Transverse colon (tissue), 4 donors: ENCODE measurements around the gene AHNAK2. TPM values are rescaled to one million over a fixed set of nuclear protein-coding genes. Genes with fewer than 3 reads are reported as not detected.

ENCODE experiments used
- DNase-seq: peaks from one replicate; pipeline ENCODE4 v3.0.0-alpha.2; 2019
- H3K27ac ChIP-seq, 4 donors: fragments of 200-600 bp; sonication (generic); 2 replicates each; pipeline ENCODE4 v1.5.1; 2016 to 2018; ENCODE audit warnings: inconsistent platforms in 4 of 4
- H3K27me3 ChIP-seq: fragments of 200-600 bp; sonication (generic); 2 replicates; pipeline ENCODE4 v1.5.1; 2017; ENCODE audit warnings: inconsistent platforms
- H3K36me3 ChIP-seq, 4 donors: fragments of 200-600 bp; sonication (generic); 2 replicates each; pipeline ENCODE4 v1.5.1; 2017 to 2019; ENCODE audit warnings: inconsistent platforms in 4 of 4
- H3K4me1 ChIP-seq, 4 donors: fragments of 200-600 bp; sonication (generic); 2 replicates each; pipeline ENCODE4 v1.5.1; 2017 to 2020; ENCODE audit warnings: inconsistent platforms in 4 of 4
- H3K4me3 ChIP-seq, 4 donors: fragments of 200-600 bp; sonication (generic); 1 replicate in 1 of 4; 2 replicates in 3 of 4; pipeline versions ENCODE4 v1.5.1 to v1.6.1; 2017 to 2019; ENCODE audit warnings: inconsistent platforms in 4 of 4
- H3K9me3 ChIP-seq, 2 donors: fragments of 200-600 bp; sonication (generic); 2 replicates each; pipeline ENCODE4 v1.5.1; 2017 to 2019; ENCODE audit warnings: inconsistent platforms in 2 of 2
- EP300 ChIP-seq: sonication (generic); formaldehyde crosslinking; IDR thresholded peaks from one replicate; pipeline ENCODE4 v1.6.1; 2017; ENCODE audit warnings: antibody characterized with exemption, low read depth
- POLR2A ChIP-seq: fragments of 450-650 bp; IDR thresholded peaks from one replicate; pipeline ENCODE4 v1.6.1; 2016; ENCODE audit warnings: antibody characterized with exemption, mild to moderate bottlenecking, moderate library complexity
- POLR2AphosphoS5 ChIP-seq, 3 donors: sonication (generic); formaldehyde crosslinking; IDR thresholded peaks; one replicate each; pipeline ENCODE4 v1.6.1; 2016; ENCODE audit warnings: antibody characterized with exemption in 3 of 3
- WGBS, 2 donors: methylation state at CpG; one replicate each; pipeline ENCODE4 v1.1.5; 2018; ENCODE audit warnings: low coverage in 1 of 2; 5-methylcytosine and 5-hydroxymethylcytosine counted together
- in situ Hi-C, 4 donors: fragments of 200-750 bp; cut with MboI; loops; one replicate each; pipeline versions ENCODE4 v1.15.0 to v1.15.1; 2017; ENCODE audit warnings: low sequenced_read_pairs in 3 of 4, low pct_ligation_motif_present in 1 of 4, low pct_unique_long_range_greater_than_20kb in 1 of 4
- intact Hi-C: fragments of 100-400 bp; cut with DNase I; formaldehyde crosslinking; loops from one replicate; pipeline ENCODE4 v1.15.1; 2023; ENCODE audit warnings: low total_unique reads
- total RNA-seq, 4 donors: library from RNA; depleted of rRNA; stranded (reverse); fragments of >200 nt; gene quantifications; one replicate each; pipeline ENCODE4 v1.1.0, GENCODE V29; 2016
- TF ChIP-seq, protein P1 (sequence below), 5 experiments: fragments of 200-600 bp in 3 of 5; fragments of 450-650 bp in 2 of 5; sonication (generic) in 3 of 5; IDR thresholded peaks; 1 replicate in 2 of 5; 2 replicates in 3 of 5; pipeline ENCODE4 v1.5.1; 2016 to 2017; ENCODE audit warnings: antibody characterized with exemption in 5 of 5, inconsistent platforms in 3 of 5, mild to moderate bottlenecking in 2 of 5, moderate library complexity in 1 of 5

AHNAK2 gene
- total RNA-seq, 4 donors from 2014 or later = 19.4 to 75.2 (median 28.5) TPM

GRCh38 chr14:105015905-105016304 lies 37.7 kb upstream of the AHNAK2 start:
- WGBS, 2 donors = 24 to 61% methylated on average over 3 to 6 of the region's 6 CpGs
- intact Hi-C loops = no loop called here

GRCh38 chr14:105015242-105015641 lies 37.1 kb upstream of the AHNAK2 start:
- 76 to 97% methylated on average over 5 to 9 of the region's 9 CpGs for WGBS, 2 donors
- H3K27me3 ChIP-seq = no peaks in the 10 kb centered on the region
- TF ChIP-seq POLR2AphosphoS5 (IDR thresholded peaks at IDR 0.05) (no peak), POLR2A (no peak), EP300 (no peak)
- TF ChIP-seq, protein P1, sequence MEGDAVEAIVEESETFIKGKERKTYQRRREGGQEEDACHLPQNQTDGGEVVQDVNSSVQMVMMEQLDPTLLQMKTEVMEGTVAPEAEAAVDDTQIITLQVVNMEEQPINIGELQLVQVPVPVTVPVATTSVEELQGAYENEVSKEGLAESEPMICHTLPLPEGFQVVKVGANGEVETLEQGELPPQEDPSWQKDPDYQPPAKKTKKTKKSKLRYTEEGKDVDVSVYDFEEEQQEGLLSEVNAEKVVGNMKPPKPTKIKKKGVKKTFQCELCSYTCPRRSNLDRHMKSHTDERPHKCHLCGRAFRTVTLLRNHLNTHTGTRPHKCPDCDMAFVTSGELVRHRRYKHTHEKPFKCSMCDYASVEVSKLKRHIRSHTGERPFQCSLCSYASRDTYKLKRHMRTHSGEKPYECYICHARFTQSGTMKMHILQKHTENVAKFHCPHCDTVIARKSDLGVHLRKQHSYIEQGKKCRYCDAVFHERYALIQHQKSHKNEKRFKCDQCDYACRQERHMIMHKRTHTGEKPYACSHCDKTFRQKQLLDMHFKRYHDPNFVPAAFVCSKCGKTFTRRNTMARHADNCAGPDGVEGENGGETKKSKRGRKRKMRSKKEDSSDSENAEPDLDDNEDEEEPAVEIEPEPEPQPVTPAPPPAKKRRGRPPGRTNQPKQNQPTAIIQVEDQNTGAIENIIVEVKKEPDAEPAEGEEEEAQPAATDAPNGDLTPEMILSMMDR (IDR thresholded peaks at IDR 0.05) = no peak
- no peak for DNase-seq
- no peak overlapping the region for H3K27ac ChIP-seq
- in situ Hi-C loops (no loop called here), intact Hi-C loops (no loop called here)
- H3K4me1 ChIP-seq = peaks cover 9 to 45% (median 23%) of the 10 kb centered on the region in 4 donors
- H3K4me3 ChIP-seq = no peak overlapping the region
- H3K9me3 ChIP-seq = no peaks in the 10 kb centered on the region
- peaks cover 0 to 11% (median 0%) of the 10 kb centered on the region in 4 donors for H3K36me3 ChIP-seq

More at GRCh38 chr14:105015905-105016304, 37.7 kb upstream of the AHNAK2 start:
- Histone ChIP-seq H3K4me3 (no peak overlapping the region), H3K36me3 (peaks cover 0 to 4% (median 0%) of the 10 kb centered on the region in 4 donors), H3K9me3 (no peaks in the 10 kb centered on the region), H3K27me3 (no peaks in the 10 kb centered on the region), H3K4me1 (peaks cover 9 to 46% (median 24%) of the 10 kb centered on the region in 4 donors), H3K27ac (no peak overlapping the region)
- TF ChIP-seq POLR2A (no peak), POLR2AphosphoS5 (IDR thresholded peaks at IDR 0.05) (no peak), EP300 (no peak)
- TF ChIP-seq, protein P1 (IDR thresholded peaks at IDR 0.05) = no peak
- in situ Hi-C loops = no loop called here
- no peak for DNase-seq

- TF ChIP-seq, protein P1 (IDR thresholded peaks at IDR 0.05) = no peak
- TF ChIP-seq POLR2AphosphoS5 (IDR thresholded peaks at IDR 0.05) (no peak), EP300 (no peak), POLR2A (no peak)
- Histone ChIP-seq H3K4me3 (no peak overlapping the region), H3K4me1 (peaks cover 5 to 39% (median 17%) of the 10 kb centered on the region in 4 donors), H3K27me3 (no peaks in the 10 kb centered on the region), H3K27ac (no peak overlapping the region), H3K36me3 (peaks cover 0 to 15% (median 0%) of the 10 kb centered on the region in 4 donors), H3K9me3 (no peaks in the 10 kb centered on the region)
- intact Hi-C loops = loop anchor here (5.0 kb wide), 1 partner anchor 33 kb away; no protein-coding TSS in a partner anchor
- in situ Hi-C loops = no loop called here
- no peak for DNase-seq
- WGBS, 2 donors = 66 to 78% methylated on average over 4 of the region's 4 CpGs
Observed at GRCh38 chr14:105014631-105015030, 36.5 kb upstream of the AHNAK2 start.

DNA sequence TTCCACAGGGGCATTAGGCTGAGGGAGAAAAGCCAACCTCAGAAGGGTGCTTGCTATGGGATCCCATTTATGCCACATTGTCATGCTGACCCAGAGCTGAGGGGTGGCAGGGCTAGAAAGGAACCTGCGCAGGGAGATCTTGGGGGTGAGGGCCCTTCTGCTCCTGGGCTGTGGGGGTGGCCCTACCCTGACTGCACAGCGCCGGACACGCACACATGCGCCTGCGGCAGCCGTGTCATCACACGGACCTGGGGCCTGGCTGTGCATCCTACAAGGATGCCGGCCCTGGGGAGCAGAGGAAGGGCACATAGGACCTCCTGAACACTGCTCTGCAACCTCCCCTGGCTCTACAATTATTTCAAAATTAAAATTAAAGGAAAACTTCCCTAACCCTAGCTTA lies 35.9 kb upstream of the AHNAK2 start:
- TF ChIP-seq, protein P1 (IDR thresholded peaks at IDR 0.05) = no peak
- TF ChIP-seq POLR2AphosphoS5 (IDR thresholded peaks at IDR 0.05) (no peak), EP300 (no peak), POLR2A (no peak)
- intact Hi-C loops = loop anchor here (5.0 kb wide), 1 partner anchor 33 kb away; no protein-coding TSS in a partner anchor
- H3K4me3 ChIP-seq = no peak overlapping the region
- H3K4me1 ChIP-seq = peaks cover 3 to 33% (median 11%) of the 10 kb centered on the region in 4 donors
- no peak for DNase-seq
- H3K27me3 ChIP-seq = no peaks in the 10 kb centered on the region
- peaks cover 0 to 15% (median 0%) of the 10 kb centered on the region in 4 donors for H3K36me3 ChIP-seq
- 82 to 100% methylated on average over 1 to 9 of the region's 9 CpGs for WGBS, 2 donors
- in situ Hi-C loops = no loop called here
- H3K27ac ChIP-seq = no peak overlapping the region
- no peaks in the 10 kb centered on the region for H3K9me3 ChIP-seq
